Spleen (tissue), 7 donors: ENCODE data around the gene ADNP.

Experiments used
- POLR2A ChIP-seq, 3 donors: fragments of 450-650 bp; IDR thresholded peaks; one replicate each; pipeline ENCODE4 v1.5.1; 2017; ENCODE audit warnings: antibody characterized with exemption in 3 of 3, mild to moderate bottlenecking in 1 of 3
- POLR2AphosphoS5 ChIP-seq, 3 donors: sonication (generic); formaldehyde crosslinking; IDR thresholded peaks; one replicate each; pipeline ENCODE4 v1.5.1; 2017; ENCODE audit warnings: antibody characterized with exemption in 3 of 3
- TF ChIP-seq, protein P1 (sequence below), 11 experiments: fragments of 200-600 bp in 7 of 11; fragments of 450-650 bp in 4 of 11; sonication (generic) in 4 of 11; IDR thresholded peaks in 8 of 11; conservative IDR thresholded peaks in 3 of 11; 1 replicate in 7 of 11; 2 replicates in 4 of 11; pipeline versions ENCODE4 v1.4.0 to v1.8.0; 2016 to 2021; ENCODE audit warnings: antibody characterized with exemption in 11 of 11, inconsistent platforms in 4 of 11, mild to moderate bottlenecking in 1 of 11
- donor health status: DM: no; HTN: no; CAD: no; lungs with moderate emphysema.
- donor health status: DM: no; HTN: no; CAD: no.
- donor health status: DM: no; HTN: no; CAD: no.

DNA sequence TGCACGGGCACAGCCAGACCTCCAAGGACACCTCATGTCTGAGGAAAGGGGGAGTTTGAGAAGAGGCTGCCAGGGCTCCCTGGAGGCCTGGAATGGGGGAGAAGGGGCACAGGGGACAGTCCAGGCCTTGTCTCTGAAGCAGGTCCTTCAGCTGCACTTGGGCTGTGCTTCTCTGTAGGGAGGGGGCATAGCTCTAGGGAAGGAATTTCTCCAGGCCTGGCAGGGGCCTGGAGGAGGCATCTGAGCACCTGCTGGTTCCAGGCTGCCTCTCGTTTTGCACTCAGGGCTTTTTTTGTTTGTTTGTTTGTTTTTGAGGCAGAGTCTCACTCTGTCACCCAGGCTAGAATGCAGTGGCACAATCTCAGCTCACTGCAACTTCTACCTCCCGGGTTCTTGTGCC, 68.7 kb downstream of the ADNP start:
- TF ChIP-seq, protein P1, sequence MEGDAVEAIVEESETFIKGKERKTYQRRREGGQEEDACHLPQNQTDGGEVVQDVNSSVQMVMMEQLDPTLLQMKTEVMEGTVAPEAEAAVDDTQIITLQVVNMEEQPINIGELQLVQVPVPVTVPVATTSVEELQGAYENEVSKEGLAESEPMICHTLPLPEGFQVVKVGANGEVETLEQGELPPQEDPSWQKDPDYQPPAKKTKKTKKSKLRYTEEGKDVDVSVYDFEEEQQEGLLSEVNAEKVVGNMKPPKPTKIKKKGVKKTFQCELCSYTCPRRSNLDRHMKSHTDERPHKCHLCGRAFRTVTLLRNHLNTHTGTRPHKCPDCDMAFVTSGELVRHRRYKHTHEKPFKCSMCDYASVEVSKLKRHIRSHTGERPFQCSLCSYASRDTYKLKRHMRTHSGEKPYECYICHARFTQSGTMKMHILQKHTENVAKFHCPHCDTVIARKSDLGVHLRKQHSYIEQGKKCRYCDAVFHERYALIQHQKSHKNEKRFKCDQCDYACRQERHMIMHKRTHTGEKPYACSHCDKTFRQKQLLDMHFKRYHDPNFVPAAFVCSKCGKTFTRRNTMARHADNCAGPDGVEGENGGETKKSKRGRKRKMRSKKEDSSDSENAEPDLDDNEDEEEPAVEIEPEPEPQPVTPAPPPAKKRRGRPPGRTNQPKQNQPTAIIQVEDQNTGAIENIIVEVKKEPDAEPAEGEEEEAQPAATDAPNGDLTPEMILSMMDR (IDR thresholded peaks at IDR 0.05 in 8 of 11, conservative IDR thresholded peaks at IDR 0.05 in 3 of 11), result no peak
- TF ChIP-seq POLR2AphosphoS5 (IDR thresholded peaks at IDR 0.05) (no peak), POLR2A (IDR thresholded peaks at IDR 0.05) (no peak)
